Measurements from ENCODE around the gene MFF. TPM values are rescaled to one million over a fixed set of nuclear protein-coding genes. Genes with fewer than 3 reads are reported as not detected.

MFF gene
- total RNA-seq, 1 donor from 2014 or later = 65.9 TPM

DNA sequence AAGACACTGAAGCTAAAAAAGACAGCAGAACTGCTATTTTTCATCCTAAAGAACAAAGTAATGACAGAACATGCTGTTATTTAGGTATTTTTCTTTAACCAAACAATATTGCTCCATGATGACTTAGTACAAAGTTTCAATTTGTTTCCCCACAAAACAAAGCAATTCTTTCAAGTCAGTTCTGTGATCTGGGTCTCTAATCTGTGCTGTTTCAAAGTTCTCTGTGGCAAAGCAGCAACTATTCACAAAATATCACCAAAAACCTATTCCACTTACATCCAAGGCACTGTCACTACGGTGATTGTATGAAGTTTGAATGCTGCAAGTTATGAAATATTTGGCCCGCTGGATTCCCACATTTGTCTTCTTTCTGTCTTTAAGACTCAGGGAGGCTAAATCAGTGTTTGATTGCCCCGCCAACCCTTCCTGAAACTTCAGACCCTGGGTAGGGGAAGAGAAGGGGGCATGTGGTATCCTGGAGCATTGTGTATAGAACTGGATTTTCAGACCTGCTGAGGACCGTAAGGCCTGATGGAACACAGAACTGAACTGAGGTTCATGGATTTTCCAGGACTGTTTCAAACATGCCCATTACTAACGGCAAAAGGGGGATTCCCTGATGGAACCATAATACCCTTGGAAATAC, 13.1 kb upstream of the MFF start:
- intact Hi-C loops (cut with DNase I) = no loop called here
- no peak overlapping the region for H3K4me3 ChIP-seq
- no peak for TF ChIP-seq CTCF (IDR thresholded peaks at IDR 0.05)

DNA sequence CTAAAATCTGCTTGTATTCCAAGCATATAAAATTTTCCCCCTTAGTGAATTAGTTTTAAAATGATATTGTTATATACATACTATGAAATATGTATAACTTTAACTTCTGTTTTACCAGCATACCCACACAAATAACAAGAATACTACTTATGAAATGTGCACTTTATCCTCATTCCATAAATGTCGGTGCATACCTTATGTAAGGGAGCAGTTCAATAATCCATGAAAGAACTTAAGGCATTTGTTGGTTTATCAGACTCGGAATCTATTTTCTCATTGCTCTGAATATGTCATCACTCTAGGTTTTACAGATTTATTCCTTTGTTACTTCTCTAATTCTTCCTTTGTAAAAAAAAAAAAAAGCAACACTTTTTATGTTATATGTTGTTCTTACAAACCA, 12.5 kb upstream of the MFF start:
- no peak for TF ChIP-seq CTCF (IDR thresholded peaks at IDR 0.05)
- Histone ChIP-seq H3K36me3 (peaks cover 3 to 6% of the 10 kb centered on the region in 2 donors), H3K4me3 (no peak overlapping the region), H3K27me3 (no peaks in the 10 kb centered on the region), H3K4me1 (no peaks in the 10 kb centered on the region), H3K27ac (no peak overlapping the region), H3K9me3 (no peaks in the 10 kb centered on the region)
- intact Hi-C loops (cut with DNase I) = no loop called here
- DNase-seq (ENCODE audit: low spot score in 2 of 2) = no peak

More for the DNA sequence above, 13.1 kb upstream of the MFF start:
- no peaks in the 10 kb centered on the region for H3K27me3 ChIP-seq
- no peaks in the 10 kb centered on the region for H3K9me3 ChIP-seq
- H3K36me3 ChIP-seq = peaks cover 3 to 6% of the 10 kb centered on the region in 2 donors
- no peak overlapping the region for H3K27ac ChIP-seq
- no peak for DNase-seq (ENCODE audit: low spot score in 2 of 2)
- no peaks in the 10 kb centered on the region for H3K4me1 ChIP-seq

DNA sequence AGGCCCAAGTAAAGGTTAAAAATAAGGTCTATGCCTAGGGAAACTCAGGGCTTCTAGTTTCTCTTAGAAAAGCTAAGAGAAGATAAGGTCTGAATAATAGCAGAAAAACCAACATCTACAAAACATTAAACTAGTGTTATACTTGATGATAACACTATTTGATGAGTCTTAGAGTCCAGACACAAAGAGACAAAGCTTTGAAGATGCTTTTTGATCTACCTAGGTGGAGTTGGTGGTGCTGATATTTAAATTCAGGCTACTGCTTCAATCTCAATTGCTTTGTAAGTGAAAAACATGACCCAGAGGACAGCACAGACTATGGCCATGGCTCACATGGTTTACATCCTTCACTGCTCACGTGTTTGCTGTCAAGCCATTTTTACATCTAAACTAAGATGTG, 11.7 kb upstream of the MFF start:
- H3K4me1 ChIP-seq = no peaks in the 10 kb centered on the region
- no peaks in the 10 kb centered on the region for H3K27me3 ChIP-seq
- intact Hi-C loops (cut with DNase I) = no loop called here
- H3K36me3 ChIP-seq = peaks cover 0 to 3% of the 10 kb centered on the region in 2 donors
- DNase-seq (ENCODE audit: low spot score in 2 of 2) = no peak
- H3K4me3 ChIP-seq = no peak overlapping the region
- no peak for TF ChIP-seq CTCF (IDR thresholded peaks at IDR 0.05)
- no peak overlapping the region for H3K27ac ChIP-seq
- H3K9me3 ChIP-seq = no peaks in the 10 kb centered on the region

GRCh38 chr2:227317834-227318233, 7.2 kb upstream of the MFF start:
- no peak for TF ChIP-seq CTCF (IDR thresholded peaks at IDR 0.05)
- Histone ChIP-seq H3K4me1 (no peaks in the 10 kb centered on the region), H3K27me3 (no peaks in the 10 kb centered on the region), H3K9me3 (no peaks in the 10 kb centered on the region), H3K36me3 (no peaks in the 10 kb centered on the region), H3K4me3 (no peak overlapping the region), H3K27ac (no peak overlapping the region)
- intact Hi-C loops (cut with DNase I) = no loop called here
- DNase-seq (ENCODE audit: low spot score in 2 of 2) = no peak

DNA sequence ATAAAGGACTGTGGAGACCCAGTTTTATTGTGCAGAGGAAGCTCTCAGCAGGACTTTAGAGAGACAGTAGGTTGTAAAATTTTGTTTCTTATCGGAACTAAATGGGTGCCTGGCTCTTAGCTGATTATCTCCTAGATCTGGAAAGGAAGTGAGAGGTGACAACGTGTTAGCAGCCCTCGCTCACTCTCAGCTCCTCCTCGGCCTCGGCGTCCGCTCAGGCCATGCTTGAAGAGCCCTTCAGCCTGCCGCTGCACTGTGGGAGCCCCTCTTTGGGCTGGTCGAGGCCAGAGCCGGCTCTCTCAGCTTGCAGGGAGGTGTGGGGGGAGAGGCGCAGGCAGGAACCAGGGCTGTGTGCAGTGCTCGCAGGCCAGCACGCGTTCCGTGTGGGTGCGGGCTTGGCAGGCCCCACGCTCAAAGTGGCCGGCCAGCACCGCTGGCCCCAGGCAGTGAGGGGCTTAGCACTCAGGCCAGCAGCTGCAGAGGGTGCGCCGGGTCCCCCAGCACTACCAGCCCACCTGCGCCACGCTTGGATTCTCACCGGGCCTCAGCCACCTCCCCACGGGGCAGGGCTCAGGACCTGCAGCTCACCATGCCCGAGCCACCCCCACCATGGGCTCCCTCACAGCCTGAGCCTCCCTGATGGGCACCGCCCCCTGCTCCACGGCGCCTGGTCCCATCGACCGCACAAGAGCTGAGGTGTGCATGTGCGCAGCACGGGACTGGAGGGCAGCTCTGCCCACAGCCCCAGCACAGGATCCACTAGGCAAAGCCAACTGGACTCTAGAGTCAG, 4.6 kb upstream of the MFF start:
- no peak overlapping the region for H3K27ac ChIP-seq
- H3K36me3 ChIP-seq = no peaks in the 10 kb centered on the region
- no peak for DNase-seq (ENCODE audit: low spot score in 2 of 2)
- no peaks in the 10 kb centered on the region for H3K27me3 ChIP-seq
- no peaks in the 10 kb centered on the region for H3K9me3 ChIP-seq
- intact Hi-C loops (cut with DNase I) = no loop called here
- no peak overlapping the region for H3K4me3 ChIP-seq
- no peak for TF ChIP-seq CTCF (IDR thresholded peaks at IDR 0.05)
- H3K4me1 ChIP-seq = peaks cover 0 to 4% of the 10 kb centered on the region in 2 donors

Measured in ascending aorta (tissue), 2 donors.